ENCODE data around the gene TSPAN9. TPM values are rescaled to one million over a fixed set of nuclear protein-coding genes. Genes with fewer than 3 reads are reported as not detected.

Gene TSPAN9
- total RNA-seq, 2 experiments from 2014 or later = 0.07 TPM; not detected in 1

GRCh38 chr12:3317481-3317815, 240.3 kb downstream of the TSPAN9 start:
- H3K27me3 Mint-ChIP-seq = no peaks in the 10 kb centered on the region

GRCh38 chr12:3317841-3318501, 240.8 kb downstream of the TSPAN9 start:
- Mint-ChIP-seq H3K27ac (no peak overlapping the region), H3K27me3 (no peaks in the 10 kb centered on the region), H3K9me3 (no peaks in the 10 kb centered on the region), H3K36me3 (ENCODE audit: low read depth) (no peaks in the 10 kb centered on the region), H3K4me1 (ENCODE audit: low read depth) (no peaks in the 10 kb centered on the region), H3K4me3 (no peak overlapping the region)
- TF ChIP-seq, protein P1, sequence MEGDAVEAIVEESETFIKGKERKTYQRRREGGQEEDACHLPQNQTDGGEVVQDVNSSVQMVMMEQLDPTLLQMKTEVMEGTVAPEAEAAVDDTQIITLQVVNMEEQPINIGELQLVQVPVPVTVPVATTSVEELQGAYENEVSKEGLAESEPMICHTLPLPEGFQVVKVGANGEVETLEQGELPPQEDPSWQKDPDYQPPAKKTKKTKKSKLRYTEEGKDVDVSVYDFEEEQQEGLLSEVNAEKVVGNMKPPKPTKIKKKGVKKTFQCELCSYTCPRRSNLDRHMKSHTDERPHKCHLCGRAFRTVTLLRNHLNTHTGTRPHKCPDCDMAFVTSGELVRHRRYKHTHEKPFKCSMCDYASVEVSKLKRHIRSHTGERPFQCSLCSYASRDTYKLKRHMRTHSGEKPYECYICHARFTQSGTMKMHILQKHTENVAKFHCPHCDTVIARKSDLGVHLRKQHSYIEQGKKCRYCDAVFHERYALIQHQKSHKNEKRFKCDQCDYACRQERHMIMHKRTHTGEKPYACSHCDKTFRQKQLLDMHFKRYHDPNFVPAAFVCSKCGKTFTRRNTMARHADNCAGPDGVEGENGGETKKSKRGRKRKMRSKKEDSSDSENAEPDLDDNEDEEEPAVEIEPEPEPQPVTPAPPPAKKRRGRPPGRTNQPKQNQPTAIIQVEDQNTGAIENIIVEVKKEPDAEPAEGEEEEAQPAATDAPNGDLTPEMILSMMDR (IDR thresholded peaks at IDR 0.05) = no peak
- POLR2A ChIA-PET = no interaction called here
- no peak for DNase-seq
- CTCF ChIA-PET = interaction anchor here (8.0 kb wide), 1 partner anchor 18 kb away, joined by 70 read pairs; no protein-coding TSS in a partner anchor
- intact Hi-C loops (cut with micrococcal nuclease) = no loop called here
- no peak for ATAC-seq

More at GRCh38 chr12:3317481-3317815, 240.3 kb downstream of the TSPAN9 start:
- Mint-ChIP-seq H3K4me1 (ENCODE audit: low read depth) (no peaks in the 10 kb centered on the region), H3K9me3 (no peaks in the 10 kb centered on the region), H3K27ac (no peak overlapping the region), H3K36me3 (ENCODE audit: low read depth) (no peaks in the 10 kb centered on the region), H3K4me3 (no peak overlapping the region)
- POLR2A ChIA-PET = no interaction called here
- DNase-seq (no peak), ATAC-seq (no peak)
- TF ChIP-seq, protein P1 (IDR thresholded peaks at IDR 0.05) = no peak
- intact Hi-C loops (cut with micrococcal nuclease) = no loop called here
- CTCF ChIA-PET = interaction anchor here (8.0 kb wide), 1 partner anchor 17 kb away, joined by 70 read pairs; no protein-coding TSS in a partner anchor

GRCh38 chr12:3319723-3320492, 242.7 kb downstream of the TSPAN9 start:
- ATAC-seq = no peak
- H3K4me3 Mint-ChIP-seq = no peak overlapping the region
- CTCF ChIA-PET = interaction anchor here (1.1 kb wide), 1 partner anchor 20 kb away, joined by 3 read pairs; no protein-coding TSS in a partner anchor

GRCh38 chr12:3320881-3321509, 243.8 kb downstream of the TSPAN9 start:
- TF ChIP-seq, protein P1 (IDR thresholded peaks at IDR 0.05) = no peak
- Mint-ChIP-seq H3K4me1 (ENCODE audit: low read depth) (no peaks in the 10 kb centered on the region), H3K27ac (no peak overlapping the region), H3K4me3 (no peak overlapping the region), H3K27me3 (no peaks in the 10 kb centered on the region), H3K36me3 (ENCODE audit: low read depth) (no peaks in the 10 kb centered on the region), H3K9me3 (no peaks in the 10 kb centered on the region)
- intact Hi-C loops (cut with micrococcal nuclease) = no loop called here
- ATAC-seq = no peak
- no peak for DNase-seq
- POLR2A ChIA-PET = no interaction called here
- CTCF ChIA-PET = interaction anchor here (1.7 kb wide), 1 partner anchor 20 kb away, joined by 5 read pairs; no protein-coding TSS in a partner anchor

More at GRCh38 chr12:3319723-3320492, 242.7 kb downstream of the TSPAN9 start:
- H3K4me1 Mint-ChIP-seq (ENCODE audit: low read depth) = no peaks in the 10 kb centered on the region
- H3K36me3 Mint-ChIP-seq (ENCODE audit: low read depth) = no peaks in the 10 kb centered on the region
- no peaks in the 10 kb centered on the region for H3K9me3 Mint-ChIP-seq
- H3K27ac Mint-ChIP-seq = no peak overlapping the region
- intact Hi-C loops (cut with micrococcal nuclease) = no loop called here
- TF ChIP-seq, protein P1 (IDR thresholded peaks at IDR 0.05) = no peak
- POLR2A ChIA-PET = no interaction called here
- no peak for DNase-seq
- H3K27me3 Mint-ChIP-seq = no peaks in the 10 kb centered on the region
